HG03066 (cell line): Measurements from ENCODE around the gene RPAP3.
"Not testable (repeated sequence)": the region's sequence is repeated elsewhere in the genome, so short reads cannot be mapped to it uniquely, and the experiment has no call there.

ENCODE experiments used
- ATAC-seq: cut with Tn5 transposase; IDR thresholded peaks from one replicate; pipeline ENCODE4 v1.9.1; 2021; ENCODE audit warnings: low read depth; ENCODE audit not compliant: unreplicated experiment

The RPAP3 gene

GRCh38 chr12:47689215-47689614, 16.6 kb downstream of the RPAP3 start:
- no peak for ATAC-seq

GRCh38 chr12:47687636-47688035, 18.2 kb downstream of the RPAP3 start:
- ATAC-seq, result no peak

- ATAC-seq, result no peak
Measured at GRCh38 chr12:47686645-47687240, 19.1 kb downstream of the RPAP3 start.

GRCh38 chr12:47679785-47680184, 26.0 kb downstream of the RPAP3 start:
- no peak for ATAC-seq

GRCh38 chr12:47672068-47672467, 33.8 kb downstream of the RPAP3 start:
- no peak for ATAC-seq

GRCh38 chr12:47667935-47668334, 37.9 kb downstream of the RPAP3 start:
- ATAC-seq, result not testable (repeated sequence)

- ATAC-seq, result no peak
Measured at GRCh38 chr12:47652521-47653234, 53.2 kb downstream of the RPAP3 start.

GRCh38 chr12:47651368-47652254, 54.2 kb downstream of the RPAP3 start:
- ATAC-seq, result no peak

- ATAC-seq, result peak; percentile 65
Measured at GRCh38 chr12:47650469-47650868, 55.4 kb downstream of the RPAP3 start.

GRCh38 chr12:47649381-47649780, 56.4 kb downstream of the RPAP3 start:
- ATAC-seq, result no peak

- no peak for ATAC-seq
Measured at GRCh38 chr12:47648056-47648579, 57.7 kb downstream of the RPAP3 start.

GRCh38 chr12:47642310-47642709, 63.5 kb downstream of the RPAP3 start:
- not testable (repeated sequence) for ATAC-seq

- no peak for ATAC-seq
Measured at GRCh38 chr12:47636908-47637780, 68.7 kb downstream of the RPAP3 start.

- not testable (repeated sequence) for ATAC-seq
Measured at GRCh38 chr12:47635770-47636169, 70.1 kb downstream of the RPAP3 start.

- no peak for ATAC-seq
Measured at GRCh38 chr12:47634127-47634526, 71.7 kb downstream of the RPAP3 start.

GRCh38 chr12:47621960-47622359, 83.9 kb downstream of the RPAP3 start:
- no peak for ATAC-seq

- ATAC-seq, result no peak
Measured at GRCh38 chr12:47617476-47617875, 88.4 kb downstream of the RPAP3 start.

GRCh38 chr12:47616440-47616839, 89.4 kb downstream of the RPAP3 start:
- no peak for ATAC-seq

- no peak for ATAC-seq
Measured at GRCh38 chr12:47615711-47616110, 90.1 kb downstream of the RPAP3 start.

- ATAC-seq, result no peak
Measured at GRCh38 chr12:47614521-47614920, 91.3 kb downstream of the RPAP3 start.
